ENCODE data around the gene MIP.

GRCh38 chr12:56461235-56462159, 7.0 kb upstream of the MIP start:
- TF ChIP-seq CTCF (IDR thresholded peaks at IDR 0.05; ENCODE audit: low read depth, low read length, poor library complexity, severe bottlenecking) (no peak), EZH2phosphoT487 (IDR thresholded peaks at IDR 0.05; ENCODE audit: borderline replicate concordance, low read length) (no peak)
